Endothelial cell of umbilical vein (primary cell): ENCODE data around the gene SLC8A1.

ENCODE experiments used
- CTCF ChIP-seq, 2 donors: IDR thresholded peaks; 1 replicate in 1 of 2; 2 replicates in 1 of 2; pipeline ENCODE4 v1.5.1; 2011; ENCODE audit warnings: low read length in 2 of 2, mild to moderate bottlenecking in 2 of 2, moderate library complexity in 2 of 2, control low read depth in 1 of 2, inconsistent platforms in 1 of 2, low read depth in 1 of 2; ENCODE audit not compliant: insufficient read depth in 1 of 2; ENCODE audit errors: extremely low read depth in 1 of 2
- POLR2A ChIP-seq: IDR thresholded peaks from 2 replicates; pipeline ENCODE4 v1.6.1; 2012; ENCODE audit warnings: low read depth, mild to moderate bottlenecking, control low read depth, low read length
- POLR2AphosphoS5 ChIP-seq: IDR thresholded peaks from 2 replicates; pipeline ENCODE4 v1.6.1; 2012; ENCODE audit warnings: low read depth, mild to moderate bottlenecking, control low read depth, low read length, moderate library complexity; ENCODE audit not compliant: insufficient read depth

- TF ChIP-seq POLR2AphosphoS5, result no peak
- no peak for TF ChIP-seq CTCF (IDR thresholded peaks at IDR 0.05; ENCODE audit: extremely low read depth in 1 of 2, insufficient read depth in 1 of 2, low read depth in 1 of 2, low read length in 2 of 2)
- TF ChIP-seq POLR2A, result no peak
Observed at GRCh38 chr2:40087434-40087833, 364.5 kb downstream of the SLC8A1 start.
